ENCODE results near the gene VGLL1. TPM values are rescaled to one million over a fixed set of nuclear protein-coding genes. Genes with fewer than 3 reads are reported as not detected.
A peak's percentile ranks its signal among the peaks of the same experiment; 100 is the strongest.

Gene VGLL1, protein sequence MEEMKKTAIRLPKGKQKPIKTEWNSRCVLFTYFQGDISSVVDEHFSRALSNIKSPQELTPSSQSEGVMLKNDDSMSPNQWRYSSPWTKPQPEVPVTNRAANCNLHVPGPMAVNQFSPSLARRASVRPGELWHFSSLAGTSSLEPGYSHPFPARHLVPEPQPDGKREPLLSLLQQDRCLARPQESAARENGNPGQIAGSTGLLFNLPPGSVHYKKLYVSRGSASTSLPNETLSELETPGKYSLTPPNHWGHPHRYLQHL
- total RNA-seq (0.09 TPM), polyA plus RNA-seq (0.62 TPM)
- long read RNA-seq, donor 1: 0 reads
- long read RNA-seq, donor 2: 0 reads
- long read RNA-seq, donor 3: 0 reads
- long read RNA-seq, donor 4: 0 reads
- long read RNA-seq, donor 5: 0 reads
- long read RNA-seq, donor 6: 0 reads
- long read RNA-seq, donor 7: 0 reads
- long read RNA-seq, donor 8: 0 reads
- long read RNA-seq, donor 9: 0 reads
- long read RNA-seq, donor 10: 0 reads

DNA sequence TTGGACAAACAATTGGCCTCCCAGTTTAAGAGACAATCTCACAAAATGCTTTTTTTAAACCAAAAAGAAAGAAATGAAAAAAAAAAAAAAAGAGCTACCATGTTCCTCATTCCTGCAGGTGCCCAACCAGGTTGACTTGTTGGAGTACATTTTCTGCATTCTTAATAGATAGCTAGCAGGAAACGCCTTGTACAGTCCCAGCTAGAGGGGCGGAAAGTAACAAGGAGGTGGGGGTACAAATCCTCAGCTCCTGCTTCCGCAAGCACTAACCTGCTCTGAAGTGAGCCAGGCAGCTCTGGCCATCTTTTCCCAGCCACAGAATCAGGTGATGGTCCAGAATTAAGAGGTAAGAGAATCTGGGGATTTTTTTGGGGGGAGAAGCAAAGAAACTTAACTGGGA lies at the start of gene VGLL1:
Gene VGLL1 (plus strand): TSS at position 265 of the 400 bp plus-strand sequence. CDS start 3,806 bp downstream, outside the sequence.
- no peaks in the 10 kb centered on the region for H3K4me1 ChIP-seq (ENCODE audit: control insufficient read depth in 2 of 2, insufficient read depth in 2 of 2, low read length in 2 of 2)
- no peak within 1 kb of the TSS for H3K4me3 ChIP-seq (ENCODE audit: low read length in 2 of 2)
- H3K27me3 ChIP-seq (ENCODE audit: control insufficient read depth in 2 of 2, insufficient read depth in 1 of 2, low read length in 1 of 2): no peaks in the 10 kb centered on the region
- no peak for DNase-seq (ENCODE audit: low read depth in 6 of 9, low spot score in 9 of 9)
- 89% methylated on average over 3 of the region's 3 CpGs for WGBS
- H3K9me3 ChIP-seq (ENCODE audit: control insufficient read depth in 2 of 2, insufficient read depth in 1 of 2, low read length in 1 of 2): no peaks in the 10 kb centered on the region
- H3K27ac ChIP-seq (ENCODE audit: low read depth in 1 of 2, low read length in 1 of 2): no peak within 1 kb of the TSS
- H3K36me3 ChIP-seq (ENCODE audit: control insufficient read depth in 2 of 2, insufficient read depth in 2 of 2, low read length in 1 of 2): no peaks in the 10 kb centered on the region

DNA sequence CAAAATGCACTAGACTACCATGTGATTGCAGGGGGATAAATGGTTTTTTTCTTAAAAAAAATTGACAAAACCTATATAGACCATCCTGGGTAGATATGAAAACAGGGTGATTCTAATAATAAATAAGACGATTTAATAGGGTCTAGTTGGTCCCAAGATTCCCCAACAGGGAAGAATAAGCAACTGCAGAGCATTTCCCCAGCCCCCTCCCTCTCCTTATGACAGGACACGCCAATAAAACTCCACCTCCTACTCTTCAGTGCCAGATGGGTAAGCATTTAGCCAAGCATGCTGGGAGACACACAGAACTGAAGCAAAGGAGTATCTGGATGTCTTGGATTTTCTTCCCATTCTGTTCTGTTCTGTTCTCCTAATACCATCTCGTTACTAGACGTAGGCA lies 44.4 kb upstream of the VGLL1 start, which contains the start of gene BRS3:
Gene BRS3 (plus strand): TSS at position 301 of the 400 bp plus-strand sequence. CDS start 168 bp downstream, outside the sequence.
- H3K4me1 ChIP-seq (ENCODE audit: control insufficient read depth in 2 of 2, insufficient read depth in 2 of 2, low read length in 2 of 2): no peaks in the 10 kb centered on the region
- H3K27ac ChIP-seq (ENCODE audit: low read depth in 1 of 2, low read length in 1 of 2): no peak within 1 kb of the TSS
- no peak within 1 kb of the TSS for H3K4me3 ChIP-seq (ENCODE audit: low read length in 2 of 2)
- WGBS: 91% methylated on average over 4 of the region's 4 CpGs
- no peaks in the 10 kb centered on the region for H3K27me3 ChIP-seq (ENCODE audit: control insufficient read depth in 2 of 2, insufficient read depth in 1 of 2, low read length in 1 of 2)
- H3K9me3 ChIP-seq (ENCODE audit: control insufficient read depth in 2 of 2, insufficient read depth in 1 of 2, low read length in 1 of 2): no peaks in the 10 kb centered on the region
- DNase-seq (ENCODE audit: low read depth in 6 of 9, low spot score in 9 of 9): no peak
- no peaks in the 10 kb centered on the region for H3K36me3 ChIP-seq (ENCODE audit: control insufficient read depth in 2 of 2, insufficient read depth in 2 of 2, low read length in 1 of 2)

DNA sequence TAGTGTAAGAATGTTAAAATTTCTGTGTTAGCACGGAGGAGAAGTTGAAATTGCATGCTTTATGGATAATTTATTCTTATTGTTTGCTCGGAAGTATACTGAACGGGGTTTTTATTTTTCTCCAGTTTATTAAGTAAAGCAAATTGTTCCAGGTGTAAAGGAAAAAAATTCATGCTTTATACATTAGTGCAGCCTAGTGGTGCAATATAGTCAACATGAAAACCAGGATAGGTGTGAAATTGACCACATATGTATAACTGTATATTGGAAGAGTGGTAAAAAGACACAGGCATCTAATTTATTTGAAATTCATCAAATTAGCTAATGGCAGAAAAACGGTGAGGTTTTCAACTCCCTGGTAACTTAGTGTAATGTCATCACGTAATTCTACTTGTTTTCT lies 43.3 kb upstream of the VGLL1 start:
- Histone ChIP-seq H3K9me3 (ENCODE audit: control insufficient read depth in 2 of 2, insufficient read depth in 1 of 2, low read length in 1 of 2) (no peaks in the 10 kb centered on the region), H3K27me3 (ENCODE audit: control insufficient read depth in 2 of 2, insufficient read depth in 1 of 2, low read length in 1 of 2) (no peaks in the 10 kb centered on the region), H3K27ac (ENCODE audit: low read depth in 1 of 2, low read length in 1 of 2) (no peak overlapping the region), H3K4me1 (ENCODE audit: control insufficient read depth in 2 of 2, insufficient read depth in 2 of 2, low read length in 2 of 2) (no peaks in the 10 kb centered on the region), H3K4me3 (ENCODE audit: low read length in 2 of 2) (no peak overlapping the region), H3K36me3 (ENCODE audit: control insufficient read depth in 2 of 2, insufficient read depth in 2 of 2, low read length in 1 of 2) (no peaks in the 10 kb centered on the region)
- no peak for DNase-seq (ENCODE audit: low read depth in 6 of 9, low spot score in 9 of 9)
- 81% methylated on average over 5 of the region's 5 CpGs for WGBS

GRCh38 chrX:136491832-136492231 lies 40.2 kb upstream of the VGLL1 start:
- DNase-seq (ENCODE audit: low read depth in 6 of 9, low spot score in 9 of 9): no peak
- no peaks in the 10 kb centered on the region for H3K27me3 ChIP-seq (ENCODE audit: control insufficient read depth in 2 of 2, insufficient read depth in 1 of 2, low read length in 1 of 2)
- no peak overlapping the region for H3K4me3 ChIP-seq (ENCODE audit: low read length in 2 of 2)
- no peaks in the 10 kb centered on the region for H3K9me3 ChIP-seq (ENCODE audit: control insufficient read depth in 2 of 2, insufficient read depth in 1 of 2, low read length in 1 of 2)
- H3K36me3 ChIP-seq (ENCODE audit: control insufficient read depth in 2 of 2, insufficient read depth in 2 of 2, low read length in 1 of 2): no peaks in the 10 kb centered on the region
- 96% methylated on average over 6 of the region's 6 CpGs for WGBS
- no peak overlapping the region for H3K27ac ChIP-seq (ENCODE audit: low read depth in 1 of 2, low read length in 1 of 2)
- H3K4me1 ChIP-seq (ENCODE audit: control insufficient read depth in 2 of 2, insufficient read depth in 2 of 2, low read length in 2 of 2): peaks cover 0 to 2% of the 10 kb centered on the region in 2 donors

DNA sequence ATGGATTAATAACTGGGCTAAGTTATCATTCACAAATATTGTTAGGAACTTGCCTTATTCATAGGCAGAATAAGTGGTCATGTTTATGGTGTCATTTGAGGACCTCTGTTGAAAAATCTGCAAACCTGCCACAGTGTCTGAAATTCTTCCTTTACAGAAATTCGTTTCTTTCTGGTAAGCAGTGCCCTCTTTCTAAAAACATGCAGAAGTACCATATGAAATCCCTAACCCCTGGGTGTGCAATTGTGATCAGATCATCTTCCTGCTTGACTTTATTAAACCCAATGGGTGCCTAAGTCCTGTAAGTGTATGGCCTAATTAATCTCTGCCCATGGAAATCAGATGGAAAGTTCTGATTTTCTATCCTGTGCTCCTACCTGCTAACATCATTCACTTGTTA lies 39.0 kb upstream of the VGLL1 start:
- H3K27ac ChIP-seq (ENCODE audit: low read depth in 1 of 2, low read length in 1 of 2): no peak overlapping the region
- no peak overlapping the region for H3K4me3 ChIP-seq (ENCODE audit: low read length in 2 of 2)
- WGBS: 34% methylated on average over 1 of the region's 1 CpG
- no peak for DNase-seq (ENCODE audit: low read depth in 6 of 9, low spot score in 9 of 9)
- H3K36me3 ChIP-seq (ENCODE audit: control insufficient read depth in 2 of 2, insufficient read depth in 2 of 2, low read length in 1 of 2): no peaks in the 10 kb centered on the region
- H3K9me3 ChIP-seq (ENCODE audit: control insufficient read depth in 2 of 2, insufficient read depth in 1 of 2, low read length in 1 of 2): no peaks in the 10 kb centered on the region
- H3K27me3 ChIP-seq (ENCODE audit: control insufficient read depth in 2 of 2, insufficient read depth in 1 of 2, low read length in 1 of 2): no peaks in the 10 kb centered on the region
- peaks cover 0 to 2% of the 10 kb centered on the region in 2 donors for H3K4me1 ChIP-seq (ENCODE audit: control insufficient read depth in 2 of 2, insufficient read depth in 2 of 2, low read length in 2 of 2)

- WGBS: 66% methylated on average over 4 of the region's 4 CpGs
- Histone ChIP-seq H3K27ac (ENCODE audit: low read depth in 1 of 2, low read length in 1 of 2) (no peak overlapping the region), H3K9me3 (ENCODE audit: control insufficient read depth in 2 of 2, insufficient read depth in 1 of 2, low read length in 1 of 2) (no peaks in the 10 kb centered on the region), H3K27me3 (ENCODE audit: control insufficient read depth in 2 of 2, insufficient read depth in 1 of 2, low read length in 1 of 2) (no peaks in the 10 kb centered on the region), H3K4me1 (ENCODE audit: control insufficient read depth in 2 of 2, insufficient read depth in 2 of 2, low read length in 2 of 2) (peaks cover 0 to 2% of the 10 kb centered on the region in 2 donors), H3K4me3 (ENCODE audit: low read length in 2 of 2) (no peak overlapping the region), H3K36me3 (ENCODE audit: control insufficient read depth in 2 of 2, insufficient read depth in 2 of 2, low read length in 1 of 2) (peaks cover 0 to 2% of the 10 kb centered on the region in 2 donors)
- no peak for DNase-seq (ENCODE audit: low read depth in 6 of 9, low spot score in 9 of 9)
Measured at GRCh38 chrX:136495043-136495442, 37.0 kb upstream of the VGLL1 start.

GRCh38 chrX:136496186-136496763 lies 35.7 kb upstream of the VGLL1 start:
- Histone ChIP-seq H3K9me3 (ENCODE audit: control insufficient read depth in 2 of 2, insufficient read depth in 1 of 2, low read length in 1 of 2) (no peaks in the 10 kb centered on the region), H3K4me1 (ENCODE audit: control insufficient read depth in 2 of 2, insufficient read depth in 2 of 2, low read length in 2 of 2) (peaks cover 0 to 2% of the 10 kb centered on the region in 2 donors), H3K36me3 (ENCODE audit: control insufficient read depth in 2 of 2, insufficient read depth in 2 of 2, low read length in 1 of 2) (peaks cover 0 to 3% of the 10 kb centered on the region in 2 donors), H3K27me3 (ENCODE audit: control insufficient read depth in 2 of 2, insufficient read depth in 1 of 2, low read length in 1 of 2) (no peaks in the 10 kb centered on the region), H3K4me3 (ENCODE audit: low read length in 2 of 2) (peak overlapping the region; percentile 51 to 59), H3K27ac (ENCODE audit: low read depth in 1 of 2, low read length in 1 of 2) (peak overlapping the region; percentile 91 to 95)
- DNase-seq (ENCODE audit: low read depth in 6 of 9, low spot score in 9 of 9): no peak
- WGBS: 9% methylated on average over 13 of the region's 13 CpGs

DNA sequence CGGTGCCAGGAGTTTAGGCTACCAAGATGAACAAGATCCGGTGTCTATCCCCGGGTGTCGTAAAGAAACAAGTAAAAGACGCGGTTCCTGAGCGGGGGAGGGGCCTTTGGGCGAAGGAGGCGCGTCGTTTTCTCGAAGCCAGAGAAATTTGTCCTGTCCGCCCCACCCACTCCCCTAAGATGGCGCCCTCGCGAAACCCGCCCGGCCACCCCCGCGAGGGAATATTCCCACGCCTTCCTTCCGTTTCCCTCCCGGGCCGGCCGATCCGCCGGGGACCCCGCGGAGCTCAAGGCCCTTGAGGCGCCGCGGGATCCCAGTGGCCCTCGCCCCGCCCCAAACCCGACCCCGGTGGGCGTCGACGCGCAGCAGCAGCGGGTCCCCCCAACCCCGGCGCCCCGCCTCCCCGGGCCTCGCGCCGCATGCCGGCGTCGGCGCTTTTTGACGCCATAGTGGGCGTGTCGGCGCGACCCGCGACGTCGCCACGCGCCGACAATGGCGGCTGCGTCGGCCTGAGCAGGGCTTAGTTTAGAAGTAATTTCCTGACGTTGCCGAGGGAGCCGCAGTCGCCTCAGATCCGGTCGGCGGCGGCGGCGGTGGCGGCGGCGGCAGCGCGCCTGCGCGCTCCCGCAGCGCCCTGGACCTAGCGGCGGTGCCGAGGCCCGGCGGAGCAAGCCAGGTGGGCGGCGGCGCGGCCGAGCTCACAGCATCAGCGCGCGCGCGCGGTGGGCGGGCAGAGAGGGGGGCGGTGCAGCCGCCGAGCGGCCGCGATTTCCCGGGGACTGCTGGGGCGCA lies 35.1 kb upstream of the VGLL1 start:
- DNase-seq (ENCODE audit: low read depth in 6 of 9, low spot score in 9 of 9): peak; percentile 60 to 93 (median 78)
- Histone ChIP-seq H3K4me1 (ENCODE audit: control insufficient read depth in 2 of 2, insufficient read depth in 2 of 2, low read length in 2 of 2) (peaks cover 0 to 2% of the 10 kb centered on the region in 2 donors), H3K36me3 (ENCODE audit: control insufficient read depth in 2 of 2, insufficient read depth in 2 of 2, low read length in 1 of 2) (peaks cover 0 to 7% of the 10 kb centered on the region in 2 donors), H3K27me3 (ENCODE audit: control insufficient read depth in 2 of 2, insufficient read depth in 1 of 2, low read length in 1 of 2) (no peaks in the 10 kb centered on the region), H3K27ac (ENCODE audit: low read depth in 1 of 2, low read length in 1 of 2) (peak overlapping the region; percentile 91 to 95), H3K9me3 (ENCODE audit: control insufficient read depth in 2 of 2, insufficient read depth in 1 of 2, low read length in 1 of 2) (no peaks in the 10 kb centered on the region), H3K4me3 (ENCODE audit: low read length in 2 of 2) (peak overlapping the region; percentile 51 to 59)
- under 1% methylated on average over 106 of the region's 111 CpGs for WGBS

Data from thymus (tissue), 14 donors.